ENCODE measurements around the gene ALCAM. TPM values are rescaled to one million over a fixed set of nuclear protein-coding genes. Genes with fewer than 3 reads are reported as not detected.

The ALCAM gene
- total RNA-seq, 1 donor from 2014 or later, result 26.5 TPM

DNA sequence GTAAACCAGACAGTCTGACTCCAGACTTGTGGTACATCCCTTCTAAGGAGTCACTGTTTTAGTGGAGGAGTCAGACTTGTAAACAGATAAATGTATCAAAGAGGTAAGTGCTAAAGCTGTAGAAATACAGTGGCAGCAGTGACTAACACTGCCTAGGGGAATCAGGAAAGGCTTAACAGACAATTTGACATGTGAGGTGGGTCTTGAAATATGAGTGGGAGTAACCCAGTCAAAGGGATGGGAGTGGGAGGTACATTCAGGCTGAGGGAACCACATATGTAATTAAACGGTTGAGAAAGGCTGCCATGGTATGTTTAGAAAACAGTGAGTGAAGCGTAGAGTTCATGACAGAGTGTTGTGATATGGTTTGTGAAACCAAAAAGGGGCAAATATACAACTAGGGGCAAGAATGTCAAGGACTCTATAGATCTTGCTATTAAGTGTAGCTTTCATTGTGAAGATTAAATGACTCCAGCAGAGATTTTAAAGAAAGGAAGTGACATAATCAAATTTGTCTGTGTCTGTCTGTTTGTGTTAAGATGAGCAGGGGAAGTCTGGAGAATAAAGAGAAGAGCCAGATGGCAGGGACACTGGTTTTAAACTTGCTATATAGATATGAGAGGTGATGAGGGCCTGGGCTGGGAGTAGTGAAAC lies 11.2 kb upstream of the ALCAM start:
- DNase-seq (ENCODE audit: low read depth), result no peak

DNA sequence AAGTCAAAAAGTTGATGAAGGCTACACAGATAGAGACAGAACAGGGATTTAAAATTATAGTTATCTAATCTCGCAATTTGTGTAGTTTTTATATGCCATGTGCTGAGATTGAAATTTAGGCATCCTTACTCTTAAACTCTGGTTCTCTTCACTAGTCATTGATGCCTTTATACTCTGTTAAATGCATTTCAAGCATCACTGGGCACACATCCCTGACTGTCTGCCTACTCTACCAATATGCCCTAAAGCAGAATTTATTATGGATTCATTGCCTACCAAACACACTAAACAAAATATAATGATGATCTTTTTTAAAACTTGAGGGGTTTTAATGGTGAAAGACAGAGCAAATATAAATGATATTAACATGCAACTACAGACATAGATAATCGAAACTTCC lies 10.3 kb upstream of the ALCAM start:
- DNase-seq (ENCODE audit: low read depth), result no peak

DNA sequence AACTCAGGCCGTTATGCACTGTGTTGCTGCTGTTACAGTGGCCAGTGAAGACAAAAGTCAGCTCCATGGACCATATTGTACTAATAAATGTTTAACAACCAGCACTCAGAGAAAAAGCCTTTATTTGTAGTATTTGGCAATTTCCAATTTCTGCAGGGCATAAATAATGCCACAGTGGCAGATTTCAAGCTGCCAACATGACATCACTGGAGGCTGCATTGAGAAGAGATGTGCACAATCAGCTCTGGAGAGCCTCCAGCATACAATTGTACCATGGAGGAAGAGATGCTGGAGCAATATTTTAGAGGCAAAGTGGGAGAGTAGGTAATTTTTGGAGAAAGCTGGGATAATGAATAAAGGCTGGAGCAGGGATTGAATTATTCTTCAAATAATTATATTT lies 9.7 kb upstream of the ALCAM start:
- no peak for DNase-seq (ENCODE audit: low read depth)

DNA sequence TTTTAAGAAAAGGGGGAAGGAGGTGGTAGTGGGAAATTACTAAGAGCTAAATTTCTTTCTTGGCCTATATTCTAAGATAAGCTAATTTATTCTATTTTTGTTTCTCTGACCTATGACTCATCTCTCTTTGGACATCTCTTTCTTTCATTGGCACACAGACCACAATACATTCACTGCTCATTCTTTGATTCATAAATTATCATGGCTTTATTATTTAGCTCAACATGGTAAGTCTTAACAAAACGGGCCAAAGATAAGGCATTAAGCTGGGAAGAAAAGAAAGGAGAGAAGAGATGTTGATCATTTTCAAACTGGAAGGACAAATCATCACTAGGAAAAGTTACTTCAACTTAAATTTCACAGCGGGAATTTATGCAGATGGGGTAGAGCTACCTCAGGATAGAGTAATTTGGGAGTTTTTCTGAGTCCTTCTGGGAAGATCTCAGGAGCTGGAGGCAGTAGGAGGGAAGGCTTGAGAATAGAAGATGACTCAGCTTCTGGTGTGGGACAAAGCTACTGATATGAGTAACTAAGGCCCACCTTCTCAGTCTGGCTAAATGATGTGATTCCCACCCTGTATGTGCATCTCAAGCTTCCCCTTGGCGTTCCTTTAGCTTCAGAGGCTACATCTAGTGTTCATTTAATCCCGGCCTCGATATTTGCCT lies 7.5 kb upstream of the ALCAM start:
- no peak for DNase-seq (ENCODE audit: low read depth)

DNA sequence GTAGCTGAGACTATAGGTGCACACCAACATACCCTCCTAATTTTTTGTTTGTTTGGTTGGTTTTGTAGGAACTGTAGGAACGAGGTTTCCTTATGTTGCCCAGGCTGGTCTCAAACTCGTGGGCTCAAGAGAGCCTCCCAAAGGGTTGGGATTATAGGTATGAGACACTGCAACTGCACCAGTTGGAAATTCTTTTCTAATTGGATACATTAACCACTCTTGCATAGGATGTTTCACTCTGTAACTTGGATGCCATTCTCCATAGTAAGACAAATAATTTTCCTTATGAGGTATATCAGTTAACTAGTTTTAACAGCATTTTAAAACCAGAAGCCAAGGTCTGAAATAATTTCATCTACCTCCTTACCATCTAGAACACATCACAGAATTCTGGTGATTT lies 6.7 kb upstream of the ALCAM start:
- no peak for DNase-seq (ENCODE audit: low read depth)

GRCh38 chr3:105362021-105362665 lies 4.6 kb upstream of the ALCAM start:
- no peak for DNase-seq (ENCODE audit: low read depth)

- no peak for DNase-seq (ENCODE audit: low read depth)
These were observed 2.6 kb upstream of the ALCAM start for GRCh38 chr3:105364128-105364527.

DNA sequence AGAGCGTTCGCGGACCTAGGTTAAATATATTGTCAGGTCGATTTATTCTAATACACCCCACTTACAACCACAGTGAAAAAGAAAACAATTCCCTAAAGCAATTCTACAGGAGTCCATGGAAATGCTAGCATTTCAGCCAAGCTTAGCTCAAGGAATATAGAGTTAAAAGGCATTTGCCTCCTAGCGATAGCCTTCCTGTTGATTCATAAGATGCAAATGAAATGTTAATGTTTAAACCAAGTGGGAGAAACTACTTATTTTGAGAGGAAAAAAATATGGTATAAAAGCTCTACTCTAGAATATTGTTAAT lies 1.7 kb upstream of the ALCAM start:
- DNase-seq (ENCODE audit: low read depth), result no peak

DNA sequence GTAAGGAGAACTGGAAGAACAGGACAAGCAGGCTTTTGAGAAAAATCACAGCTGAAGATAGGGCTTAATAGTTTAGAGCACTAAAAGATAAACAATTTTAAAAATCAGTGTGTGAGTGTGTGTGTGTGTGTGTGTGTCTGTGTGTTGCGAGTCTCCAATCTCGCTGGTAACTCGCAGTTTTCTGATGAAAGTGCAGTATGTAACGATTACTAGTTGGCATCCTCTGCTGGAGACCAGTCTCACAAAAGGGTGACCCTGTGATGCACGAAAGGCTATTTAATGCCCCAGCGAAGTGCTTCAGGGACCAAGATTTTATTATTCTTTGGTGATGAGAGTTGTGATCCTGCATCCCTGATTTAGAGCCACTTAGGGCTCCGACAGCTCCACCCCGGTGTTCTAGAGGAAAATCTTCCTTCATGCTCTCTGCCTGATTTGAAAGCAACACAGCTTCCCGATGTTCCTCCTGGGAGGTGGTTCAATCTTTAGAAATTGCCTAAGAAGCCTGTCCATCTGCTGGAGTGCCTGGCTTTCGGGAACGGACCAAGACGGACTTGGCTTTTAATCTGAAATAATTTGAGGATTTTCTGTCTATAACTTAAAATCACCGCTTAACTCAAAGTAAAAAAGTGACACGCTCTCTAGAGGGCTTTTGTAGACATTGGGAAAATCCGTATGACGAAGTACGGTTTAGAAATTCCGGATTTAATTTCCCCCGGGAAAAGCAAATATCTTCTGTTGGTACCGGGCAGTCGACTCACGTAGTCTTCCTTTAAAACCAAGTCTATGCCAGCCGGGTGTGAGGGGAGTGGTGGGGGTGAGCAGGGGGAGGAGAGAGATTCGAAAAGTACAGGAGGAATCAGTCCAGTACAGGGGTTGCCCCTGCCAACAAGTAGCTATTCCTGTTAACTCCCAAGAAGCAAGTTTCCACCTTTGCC lies 1.1 kb upstream of the ALCAM start:
- DNase-seq (ENCODE audit: low read depth), result peak; percentile 63

DNA sequence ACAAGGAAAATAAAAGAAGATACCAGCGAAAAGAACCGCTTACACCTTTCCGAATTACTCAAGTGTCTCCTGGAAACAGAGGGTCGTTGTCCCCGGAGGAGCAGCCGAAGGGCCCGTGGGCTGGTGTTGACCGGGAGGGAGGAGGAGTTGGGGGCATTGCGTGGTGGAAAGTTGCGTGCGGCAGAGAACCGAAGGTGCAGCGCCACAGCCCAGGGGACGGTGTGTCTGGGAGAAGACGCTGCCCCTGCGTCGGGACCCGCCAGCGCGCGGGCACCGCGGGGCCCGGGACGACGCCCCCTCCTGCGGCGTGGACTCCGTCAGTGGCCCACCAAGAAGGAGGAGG lies 325 bp downstream of the ALCAM start:
- no peak for DNase-seq (ENCODE audit: low read depth)

- DNase-seq (ENCODE audit: low read depth), result peak; percentile 70
These were observed 901 bp downstream of the ALCAM start for GRCh38 chr3:105367406-105368213.

DNA sequence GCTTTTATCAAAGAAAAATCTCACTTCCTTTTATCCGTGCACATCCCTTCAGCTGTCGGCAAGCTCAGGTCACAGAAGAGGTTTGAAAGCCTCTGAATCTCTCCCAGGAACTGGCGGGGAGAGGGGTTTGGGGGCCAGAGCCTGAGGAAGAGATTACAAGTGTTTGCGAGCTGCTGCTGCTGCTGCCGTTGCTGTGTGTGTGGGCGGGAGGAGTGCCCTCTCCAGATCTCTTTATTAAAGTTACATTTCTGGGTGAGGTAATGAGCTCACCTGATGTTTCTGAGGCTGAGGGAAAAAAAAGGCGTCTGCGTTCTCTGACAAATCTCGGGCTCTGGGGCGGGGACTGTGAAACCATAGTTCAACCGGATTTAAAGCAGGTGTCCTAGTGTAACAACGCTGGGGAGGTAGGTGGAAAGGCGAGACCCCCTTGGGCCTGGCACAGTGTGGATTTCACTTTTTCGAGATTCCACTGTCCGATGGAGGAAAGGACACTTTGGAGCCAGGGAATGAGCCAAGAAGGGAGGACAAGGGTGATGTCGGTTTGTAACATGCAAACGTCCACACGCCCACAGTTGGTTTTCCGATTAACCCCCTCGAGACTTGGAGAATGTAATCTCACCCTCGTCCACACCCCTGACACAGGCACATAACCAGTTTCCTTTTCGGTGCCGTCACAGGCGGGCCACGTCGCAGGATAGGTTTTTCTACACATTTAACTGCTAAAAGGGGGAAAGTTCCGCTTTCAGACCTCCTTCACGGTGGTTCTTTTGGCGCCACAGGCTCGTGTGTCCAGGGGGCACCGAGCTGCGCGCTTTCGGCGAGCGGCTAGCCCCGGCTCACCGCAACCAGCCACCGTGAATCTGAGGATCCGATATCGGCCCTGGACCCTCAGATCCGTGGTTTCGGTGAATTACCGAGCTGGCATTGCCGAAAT lies 2.1 kb downstream of the ALCAM start:
- DNase-seq (ENCODE audit: low read depth), result peak; percentile 67

DNA sequence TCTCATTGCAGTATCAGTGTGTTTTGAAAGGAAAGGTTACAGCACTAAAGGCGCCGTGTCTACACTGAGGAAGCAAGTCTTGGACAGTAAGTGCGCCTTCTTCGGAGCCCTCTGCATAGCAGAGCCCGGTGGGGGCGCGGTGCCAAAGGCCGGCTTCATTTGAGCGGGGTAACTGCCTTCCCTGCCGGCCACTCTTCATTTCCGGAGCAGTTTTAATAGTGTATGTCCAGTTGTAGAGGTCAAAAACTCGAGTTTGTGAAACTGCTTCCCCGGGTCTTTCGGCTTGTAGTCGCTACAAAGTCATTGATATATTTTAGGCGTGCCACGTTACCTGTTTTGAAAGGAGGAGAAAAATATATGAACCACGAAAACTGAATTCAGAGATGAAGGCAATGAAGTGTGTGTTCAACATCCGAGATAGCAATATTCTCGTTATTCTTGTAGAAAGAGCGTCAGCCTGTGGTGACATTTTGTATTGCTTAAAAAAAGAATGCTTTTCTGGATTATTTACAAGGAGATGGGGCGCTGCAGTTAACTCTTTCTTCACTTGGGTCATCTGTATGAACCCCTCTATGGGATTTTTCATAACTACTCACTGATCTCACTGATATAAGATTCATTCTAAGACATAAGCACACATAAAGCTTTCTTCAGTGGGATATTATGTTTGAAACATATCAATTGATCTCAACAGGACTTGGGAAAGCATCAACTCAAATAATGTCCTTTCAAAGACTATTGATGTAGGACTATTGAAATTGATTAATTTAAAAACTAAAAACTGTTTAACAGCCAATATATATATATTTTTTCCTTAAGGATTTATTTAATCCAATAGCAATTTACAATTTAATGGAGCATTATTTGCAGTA lies 3.0 kb downstream of the ALCAM start:
- peak; percentile 83 for DNase-seq (ENCODE audit: low read depth)

DNA sequence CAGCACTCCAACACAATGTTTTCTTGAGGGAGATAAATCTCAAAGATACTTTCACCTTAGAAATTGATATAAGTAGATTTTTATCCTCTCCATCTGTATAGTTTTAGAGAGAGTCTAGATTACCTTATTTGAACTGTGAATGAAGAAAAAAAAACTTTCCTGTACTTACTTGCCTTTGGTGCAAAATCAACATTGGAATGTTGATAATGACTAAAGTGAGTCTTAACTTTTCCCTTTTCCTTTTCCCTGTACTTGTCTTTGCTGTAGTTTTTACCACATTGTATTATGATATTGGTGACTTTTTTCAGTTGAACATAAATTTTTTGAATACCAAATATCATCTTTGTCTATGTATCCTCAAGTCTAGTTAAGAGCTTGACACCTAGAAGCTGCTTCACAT lies 6.7 kb downstream of the ALCAM start:
- DNase-seq (ENCODE audit: low read depth), result no peak

DNA sequence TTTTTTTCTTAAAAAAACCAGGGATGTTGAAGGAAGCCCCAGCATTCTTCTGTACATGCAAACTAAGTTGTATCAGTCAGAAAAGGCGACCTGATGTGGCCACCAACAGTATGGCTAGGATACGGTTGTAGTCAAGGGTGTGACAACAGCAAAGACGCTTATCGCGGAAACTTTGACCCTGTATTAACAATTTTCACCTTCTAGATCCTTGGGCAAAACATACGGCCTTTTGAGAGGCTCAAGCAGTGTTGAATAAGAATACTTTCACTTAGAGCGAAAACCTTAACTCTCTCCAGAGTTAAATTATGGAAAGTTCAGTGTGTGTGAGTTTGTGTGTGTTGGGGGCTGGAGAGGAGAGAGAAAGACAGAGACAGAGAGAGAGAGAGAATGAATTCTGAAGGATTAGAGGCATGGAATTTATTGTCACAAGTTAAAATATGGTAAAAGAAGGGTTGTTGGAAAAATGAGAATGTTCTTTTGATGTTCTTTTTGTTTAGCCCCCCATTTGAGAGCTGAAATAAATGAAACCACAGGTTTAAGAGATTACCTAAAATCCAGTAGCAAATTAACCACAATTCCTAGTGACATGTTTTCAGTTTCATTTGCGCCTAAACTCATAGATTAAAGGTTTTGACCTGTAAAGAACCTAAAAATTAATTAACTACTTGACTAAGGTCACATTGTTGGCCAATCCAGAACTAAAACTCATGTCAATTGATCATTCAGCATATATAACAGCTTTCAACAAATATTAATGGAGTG lies 9.2 kb downstream of the ALCAM start:
- no peak for DNase-seq (ENCODE audit: low read depth)

GRCh38 chr3:105377716-105378115 lies 11.0 kb downstream of the ALCAM start:
- DNase-seq (ENCODE audit: low read depth), result no peak

GRCh38 chr3:105385179-105385578 lies 18.5 kb downstream of the ALCAM start:
- no peak for DNase-seq (ENCODE audit: low read depth)

GRCh38 chr3:105385819-105386508 lies 19.3 kb downstream of the ALCAM start:
- no peak for DNase-seq (ENCODE audit: low read depth)

Data from myocyte (in vitro differentiated cells).